Islet of Langerhans (tissue), 1 donor: ENCODE data around the gene AGXT2.
A peak's percentile ranks its signal among the peaks of the same experiment; 100 is the strongest.

Experiments used
- FAIRE-seq: peaks from one replicate; lab custom pipeline; 2011; peaks lifted over from hg19 to GRCh38; lab: Jason Lieb, UNC

Gene AGXT2

DNA sequence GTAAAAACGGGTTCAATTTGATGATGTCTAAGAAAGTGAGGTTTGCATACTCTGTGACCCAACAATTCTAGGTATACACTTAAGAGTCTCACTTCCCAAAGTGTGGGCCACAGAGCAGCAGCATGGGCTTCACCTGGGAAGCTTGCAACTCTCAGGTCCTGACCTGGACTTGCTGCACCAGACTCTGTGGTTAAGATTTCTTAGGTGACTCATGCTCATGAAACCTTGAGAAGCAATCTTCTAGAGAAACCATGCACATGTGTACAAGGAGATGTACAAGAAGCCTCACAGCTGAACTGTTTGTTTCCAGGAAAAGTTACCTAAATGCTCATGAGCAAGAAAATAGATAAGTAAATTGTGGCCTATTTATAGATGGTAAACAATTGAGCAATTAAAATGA is 88.4 kb downstream of the AGXT2 start:
- no peak for FAIRE-seq

DNA sequence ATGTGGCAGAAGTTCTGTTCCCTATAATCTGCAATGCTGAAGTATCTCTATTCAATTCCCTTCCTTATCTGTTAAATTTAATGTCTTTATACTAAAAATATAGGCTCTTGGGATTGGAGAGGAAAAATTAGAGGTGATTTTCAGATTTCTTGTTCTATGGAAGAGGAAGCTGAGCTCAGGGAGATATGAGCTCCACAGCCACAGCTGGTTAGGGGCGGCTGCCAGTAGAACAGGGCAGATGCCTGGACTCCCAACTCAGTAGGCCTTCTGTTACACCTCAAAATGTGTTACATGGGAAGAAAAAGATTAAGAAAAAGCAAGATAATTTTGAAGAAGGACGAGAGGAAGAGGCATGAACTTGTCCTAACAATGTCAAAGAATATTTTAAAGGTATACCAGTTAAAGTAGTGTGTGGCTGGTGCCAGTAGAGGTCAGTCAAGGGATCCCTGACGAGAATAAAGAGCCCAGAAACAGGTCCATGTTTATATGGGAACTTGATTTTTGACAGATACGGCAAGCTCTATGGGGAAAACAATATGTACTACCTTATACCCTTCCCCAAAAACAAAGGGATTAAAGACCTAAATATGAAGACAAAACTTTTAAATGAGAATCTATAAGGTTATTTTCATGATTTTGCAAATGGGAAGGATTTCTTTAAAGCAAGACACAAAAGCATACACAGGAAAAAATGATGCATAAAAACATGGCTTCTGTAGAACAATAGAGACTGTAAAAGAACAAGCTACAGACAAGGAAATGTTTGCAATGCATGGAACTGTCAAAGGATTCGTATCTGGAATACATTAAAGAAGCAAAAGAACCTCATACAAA is 89.7 kb downstream of the AGXT2 start:
- peak; percentile 73 for FAIRE-seq

DNA sequence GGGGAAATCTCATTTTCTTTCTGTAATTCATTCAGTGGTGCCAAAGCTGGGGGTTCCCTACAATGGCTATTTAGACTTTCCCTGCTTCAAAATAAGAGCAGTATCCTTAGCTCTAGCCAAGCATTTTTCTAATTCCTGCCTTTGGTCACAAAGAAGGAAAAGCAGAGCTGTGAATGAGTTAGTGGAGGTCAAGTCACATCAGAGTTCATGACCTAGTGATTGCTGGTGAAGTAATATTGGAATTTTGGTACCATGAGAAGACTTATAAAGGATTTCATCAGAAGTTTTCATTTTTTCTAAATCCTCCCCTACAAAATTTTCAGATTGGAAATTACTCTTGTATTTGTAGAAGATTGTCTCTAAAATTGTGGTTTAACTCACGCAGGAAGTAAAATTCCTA is 90.4 kb downstream of the AGXT2 start:
- no peak for FAIRE-seq
